ENCODE data around the gene DYNC1LI1. TPM values are rescaled to one million over a fixed set of nuclear protein-coding genes. Genes with fewer than 3 reads are reported as not detected.

The DYNC1LI1 gene
- total and polyA plus RNA-seq, 4 donors, result 18.3 to 50.7 (median 33.5) TPM

DNA sequence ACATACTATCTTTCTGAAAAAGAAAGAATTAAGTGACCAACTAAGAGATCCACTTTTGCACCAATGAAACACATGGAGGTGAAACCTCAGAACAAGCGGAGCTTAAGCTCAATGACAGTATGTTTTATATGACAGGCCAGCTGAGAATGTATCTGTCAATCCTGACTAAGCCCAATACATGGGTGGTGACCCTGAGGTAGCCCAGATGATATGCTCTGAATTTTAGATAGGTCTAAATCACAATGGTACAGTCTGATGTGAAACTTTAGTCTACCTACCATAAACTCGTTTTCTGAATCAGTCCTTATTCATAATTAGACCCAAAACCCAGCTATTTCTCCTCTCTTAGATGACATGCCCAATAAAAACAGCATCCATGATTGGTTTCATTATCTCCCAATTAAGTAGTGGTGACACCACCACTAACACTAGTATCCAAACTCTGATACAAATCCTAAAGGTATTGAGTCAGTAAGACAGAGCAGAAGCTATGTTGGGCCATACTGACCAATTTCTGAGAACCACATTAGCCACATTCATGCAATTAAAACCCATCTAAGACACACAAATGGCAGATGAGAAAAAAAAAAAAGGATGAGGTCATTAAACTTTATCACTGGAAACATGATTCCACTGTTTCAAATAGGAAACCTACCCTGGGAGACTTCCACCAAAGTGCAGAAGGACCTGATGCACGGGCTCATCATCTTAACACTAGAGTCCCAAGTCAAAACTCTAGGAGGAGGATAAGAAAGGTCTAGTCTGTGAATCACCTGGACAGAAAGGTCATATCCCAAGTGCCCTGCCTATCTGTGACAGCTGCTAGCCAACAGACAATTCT, 88.6 kb downstream of the DYNC1LI1 start:
- Histone ChIP-seq H3K4me1 (ENCODE audit: control insufficient read depth in 5 of 5, insufficient read depth in 5 of 5, low read length in 5 of 5) (peaks cover 0 to 3% (median 0%) of the 10 kb centered on the region in 5 donors), H3K9me3 (ENCODE audit: control insufficient read depth in 4 of 4, insufficient read depth in 3 of 4, low read length in 3 of 4) (no peaks in the 10 kb centered on the region), H3K27me3 (ENCODE audit: control insufficient read depth in 3 of 3, insufficient read depth in 3 of 3, low read length in 2 of 3) (no peaks in the 10 kb centered on the region), H3K4me3 (no peak overlapping the region), H3K36me3 (ENCODE audit: control insufficient read depth in 4 of 4, insufficient read depth in 4 of 4, low read length in 4 of 4) (peaks cover 5 to 13% (median 11%) of the 10 kb centered on the region in 4 donors), H3K27ac (ENCODE audit: low read depth in 1 of 2, low read length in 1 of 2) (no peak overlapping the region), H3K9ac (ENCODE audit: insufficient read depth in 1 of 2, low read length in 2 of 2) (no peak overlapping the region)
- TF ChIP-seq CTCF (IDR thresholded peaks at IDR 0.05; ENCODE audit: control extremely low read depth, extremely low read depth), result no peak
- ATAC-seq (ENCODE audit: insufficient read depth, low FRiP score) (no peak), DNase-seq (no peak)
- WGBS, 2 donors, result 93% methylated on average over 3 of the region's 3 CpGs

DNA sequence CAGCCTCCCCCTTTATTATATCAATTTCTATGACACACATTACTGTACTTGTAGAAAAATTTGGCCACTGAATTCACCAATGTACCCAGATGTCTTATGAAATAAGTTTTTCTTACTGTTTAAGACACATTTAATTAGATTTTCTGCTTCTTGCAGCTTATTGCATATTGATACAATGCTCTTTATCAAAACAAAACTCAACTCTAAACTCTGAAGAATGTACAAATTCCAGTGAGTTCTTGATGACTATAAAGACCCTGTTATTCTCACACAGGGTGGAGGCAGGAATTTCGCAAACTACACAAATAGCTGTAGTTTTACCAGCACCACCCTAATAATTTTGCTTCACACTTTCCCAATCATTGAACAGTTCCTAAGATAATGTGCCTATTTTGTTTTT, 90.1 kb downstream of the DYNC1LI1 start:
- WGBS, 2 donors, result 97 to 98% methylated on average over 1 of the region's 1 CpG
- no peaks in the 10 kb centered on the region for H3K27me3 ChIP-seq (ENCODE audit: control insufficient read depth in 3 of 3, insufficient read depth in 3 of 3, low read length in 2 of 3)
- TF ChIP-seq CTCF (IDR thresholded peaks at IDR 0.05; ENCODE audit: control extremely low read depth, extremely low read depth), result no peak
- peaks cover 5 to 13% (median 9%) of the 10 kb centered on the region in 4 donors for H3K36me3 ChIP-seq (ENCODE audit: control insufficient read depth in 4 of 4, insufficient read depth in 4 of 4, low read length in 4 of 4)
- H3K27ac ChIP-seq (ENCODE audit: low read depth in 1 of 2, low read length in 1 of 2), result no peak overlapping the region
- no peaks in the 10 kb centered on the region for H3K9me3 ChIP-seq (ENCODE audit: control insufficient read depth in 4 of 4, insufficient read depth in 3 of 4, low read length in 3 of 4)
- H3K4me1 ChIP-seq (ENCODE audit: control insufficient read depth in 5 of 5, insufficient read depth in 5 of 5, low read length in 5 of 5), result peaks cover 0 to 3% (median 0%) of the 10 kb centered on the region in 5 donors
- no peak for DNase-seq
- no peak for ATAC-seq (ENCODE audit: insufficient read depth, low FRiP score)
- no peak overlapping the region for H3K4me3 ChIP-seq
- H3K9ac ChIP-seq (ENCODE audit: insufficient read depth in 1 of 2, low read length in 2 of 2), result no peak overlapping the region

Small RNA genes lying within 50 kb of the gene (small RNA-seq; reads per million reads assigned to genes)
- gene MIR548AY (ENCODE audit: low replicate concordance), result 0.10 reads per million

Other genes starting within 250 kb of the DYNC1LI1 start
- gene CMTM7, start 179.0 kb downstream of the DYNC1LI1 start, total RNA-seq, result 10 to 100 TPM; 41.6 to 46.0 TPM
- 10 to 100 TPM; 33.1 to 46.8 TPM for gene CMTM7, start 179.0 kb downstream of the DYNC1LI1 start, polyA plus RNA-seq
- gene CMTM6, start 68.0 kb downstream of the DYNC1LI1 start, total RNA-seq, result 10 to 100 TPM; 63.4 to 97.4 TPM
- 10 to 100 TPM; 27.1 to 81.0 TPM for gene CMTM6, start 68.0 kb downstream of the DYNC1LI1 start, polyA plus RNA-seq
- 10 to 100 TPM; 29.9 to 57.5 TPM for gene CNOT10, start 114.3 kb upstream of the DYNC1LI1 start, total RNA-seq
- gene CNOT10, start 114.3 kb upstream of the DYNC1LI1 start, polyA plus RNA-seq, result 10 to 100 TPM; 14.1 to 14.4 TPM
- gene TRIM71, start 247.1 kb upstream of the DYNC1LI1 start, total RNA-seq, result 1 to 10 TPM; 2.9 to 9.9 TPM
- gene TRIM71, start 247.1 kb upstream of the DYNC1LI1 start, polyA plus RNA-seq, result 1 to 10 TPM in 1 of 2 donors, under 1 TPM in 1; 0.45 to 1.1 TPM